Esophagus muscularis mucosa (tissue), 3 donors: ENCODE data around the gene CAMK1D.

ENCODE experiments used
- CTCF ChIP-seq, 3 experiments: fragments of 200-600 bp in 2 of 3; fragments of 450-650 bp in 1 of 3; sonication (generic) in 2 of 3; IDR thresholded peaks; one replicate each; pipeline ENCODE4 v1.5.1; 2017 to 2019; ENCODE audit warnings: antibody characterized with exemption in 3 of 3, mild to moderate bottlenecking in 2 of 3, moderate library complexity in 1 of 3
- POLR2A ChIP-seq: fragments of 450-650 bp; IDR thresholded peaks from one replicate; pipeline ENCODE4 v1.6.1; 2017; ENCODE audit warnings: antibody characterized with exemption, moderate library complexity, mild to moderate bottlenecking, low read depth
- POLR2AphosphoS5 ChIP-seq, 2 donors: sonication (generic); formaldehyde crosslinking; IDR thresholded peaks; one replicate each; pipeline ENCODE4 v1.6.1; 2017; ENCODE audit warnings: antibody characterized with exemption in 2 of 2

GRCh38 chr10:12531305-12532220, 182.2 kb downstream of the CAMK1D start:
- TF ChIP-seq CTCF (IDR thresholded peaks at IDR 0.05) (no peak), POLR2AphosphoS5 (IDR thresholded peaks at IDR 0.05) (peak in 1 of 2 donors; percentile 18), POLR2A (no peak)
